NCI-H1048 (cell line): Measurements from ENCODE around the gene SLC44A3.

ENCODE experiments used
- DNase-seq: peaks from one replicate; lab custom pipeline; 2025; lab: John Stamatoyannopoulos, UW

Gene SLC44A3

DNA sequence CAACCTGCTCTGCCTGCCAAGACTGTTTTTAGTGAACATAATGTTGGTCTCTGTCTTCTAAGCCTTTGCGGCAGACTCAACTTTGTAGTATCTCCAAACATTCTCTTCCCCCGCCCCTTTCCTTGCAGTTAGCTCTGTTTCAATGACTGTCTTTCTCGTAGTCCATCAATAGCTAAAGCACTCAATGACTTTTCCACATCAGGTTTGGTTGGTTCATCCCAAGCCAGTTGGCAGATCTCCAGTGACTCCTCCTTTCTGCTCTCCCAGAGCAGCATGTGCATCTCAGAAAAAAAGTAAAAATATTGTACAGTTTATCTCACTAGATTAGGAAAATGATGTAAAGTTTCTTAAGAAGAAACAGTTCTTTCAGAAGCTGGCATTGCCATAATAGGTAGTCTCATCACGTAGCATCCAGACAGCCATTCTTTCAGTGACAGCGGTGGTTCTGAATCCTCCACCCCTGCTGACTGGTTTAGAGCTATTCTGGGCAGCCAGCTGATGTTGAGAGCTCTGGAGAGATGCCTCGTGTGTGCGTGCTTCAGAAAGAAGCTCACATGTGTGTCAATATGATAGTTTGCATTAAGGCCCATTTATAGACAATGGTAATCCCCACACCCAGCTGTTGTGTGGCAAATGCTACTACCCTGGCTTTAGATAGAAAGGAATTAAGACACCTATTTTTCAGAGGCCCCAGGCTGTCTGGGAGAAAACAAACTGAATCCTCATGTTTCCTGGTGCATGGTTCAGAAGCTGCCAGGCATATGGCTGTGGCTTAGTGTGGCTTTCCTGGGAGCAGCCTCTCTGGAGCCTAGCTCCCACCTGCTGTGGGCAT is 53.6 kb downstream of the SLC44A3 start:
- DNase-seq, result no peak

- no peak for DNase-seq
Observed at GRCh38 chr1:94874423-94874822, 54.3 kb downstream of the SLC44A3 start.

GRCh38 chr1:94875794-94876193 is 55.6 kb downstream of the SLC44A3 start:
- no peak for DNase-seq

DNA sequence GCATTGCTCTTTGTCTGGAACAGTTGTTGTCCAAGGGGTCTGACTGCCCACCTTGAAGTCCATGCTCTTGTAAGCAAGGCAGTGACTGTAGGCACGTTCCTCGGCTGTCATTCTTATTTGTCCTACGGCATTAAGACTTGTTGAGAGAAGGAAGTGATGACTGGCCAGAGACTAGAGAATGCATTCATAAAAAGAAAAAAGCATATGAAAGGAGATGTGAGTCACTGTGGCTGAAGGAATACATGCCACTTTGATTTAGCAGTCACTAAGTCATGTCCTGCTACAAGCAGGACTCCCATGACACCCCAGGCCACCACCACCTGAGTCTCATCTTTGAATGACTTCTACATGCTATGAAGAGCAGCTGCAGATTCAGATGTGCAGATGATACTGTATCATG is 56.2 kb downstream of the SLC44A3 start:
- no peak for DNase-seq

DNA sequence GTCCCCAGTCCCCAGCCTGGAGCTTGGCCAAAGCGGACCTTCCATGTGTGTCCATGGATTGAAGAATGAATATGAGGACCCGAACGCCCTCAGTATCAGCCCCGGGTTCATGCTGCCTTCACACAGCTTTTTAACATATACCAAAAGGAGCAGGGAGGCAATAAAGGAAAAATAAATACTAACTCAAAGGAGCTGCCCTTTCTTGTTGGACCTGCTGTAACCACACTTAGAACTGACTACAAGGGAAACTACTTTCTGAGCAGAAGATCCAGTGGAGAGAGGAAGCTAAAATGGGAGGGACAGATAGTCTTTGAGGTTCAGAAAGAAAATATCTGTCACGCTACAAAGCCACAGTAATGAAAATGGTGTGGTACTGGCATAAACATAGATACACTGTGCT is 58.2 kb downstream of the SLC44A3 start:
- no peak for DNase-seq

DNA sequence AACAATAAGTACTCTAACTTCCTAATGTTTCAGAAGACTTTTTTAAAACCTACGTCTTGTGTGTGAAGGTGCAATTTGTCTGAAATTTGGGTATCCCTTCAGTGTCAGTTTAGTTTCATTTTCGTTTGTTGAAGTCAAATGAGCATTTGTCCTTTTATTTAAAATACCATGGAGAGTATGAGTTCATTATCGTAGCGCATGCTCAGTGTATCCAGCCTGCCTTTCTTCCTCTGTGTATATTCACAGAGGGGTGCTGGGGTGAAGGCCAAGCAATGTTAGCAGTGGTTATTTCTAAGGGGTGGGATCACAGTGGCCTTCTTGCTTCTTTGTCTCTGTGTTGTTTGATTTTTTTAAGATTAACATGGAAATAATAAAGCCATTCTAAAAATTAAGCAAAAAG is 63.5 kb downstream of the SLC44A3 start:
- DNase-seq, result no peak

- no peak for DNase-seq
Observed at GRCh38 chr1:94884106-94884505, 63.9 kb downstream of the SLC44A3 start.

GRCh38 chr1:94884507-94884906 is 64.3 kb downstream of the SLC44A3 start:
- DNase-seq, result no peak

GRCh38 chr1:94886361-94886760 is 66.2 kb downstream of the SLC44A3 start:
- no peak for DNase-seq

GRCh38 chr1:94887106-94887505 is 66.9 kb downstream of the SLC44A3 start:
- no peak for DNase-seq

DNA sequence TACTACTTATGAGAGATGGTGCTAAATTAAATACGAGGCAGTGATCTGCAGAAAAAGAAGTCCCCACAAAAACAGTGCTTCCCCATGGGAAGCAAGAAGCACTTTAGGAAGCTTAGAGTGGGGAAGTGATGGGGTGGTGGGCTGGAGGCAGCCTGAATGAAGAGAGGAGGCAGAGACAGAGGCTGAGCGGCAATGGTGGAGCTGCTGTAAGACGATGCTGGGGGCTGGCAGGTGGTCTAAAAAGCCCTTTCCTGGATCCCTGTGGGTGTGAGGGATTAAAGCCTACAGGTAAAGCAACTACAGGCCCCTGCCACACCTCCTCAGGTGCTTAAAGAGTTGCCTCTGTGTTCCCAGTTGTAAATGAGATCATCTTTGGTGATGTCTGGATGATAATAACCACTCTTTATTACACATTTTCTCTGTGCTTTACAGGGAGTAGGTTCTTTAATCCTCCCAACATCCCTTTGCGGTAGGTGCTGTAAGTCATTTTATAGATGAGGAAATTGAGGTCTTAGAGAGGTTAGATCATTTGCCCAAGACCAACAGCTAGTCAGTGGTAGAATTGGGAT is 67.5 kb downstream of the SLC44A3 start:
- DNase-seq, result no peak

- DNase-seq, result no peak
Observed at GRCh38 chr1:94888201-94888600, 68.0 kb downstream of the SLC44A3 start.

GRCh38 chr1:94892604-94893254 is 72.6 kb downstream of the SLC44A3 start:
- no peak for DNase-seq

DNA sequence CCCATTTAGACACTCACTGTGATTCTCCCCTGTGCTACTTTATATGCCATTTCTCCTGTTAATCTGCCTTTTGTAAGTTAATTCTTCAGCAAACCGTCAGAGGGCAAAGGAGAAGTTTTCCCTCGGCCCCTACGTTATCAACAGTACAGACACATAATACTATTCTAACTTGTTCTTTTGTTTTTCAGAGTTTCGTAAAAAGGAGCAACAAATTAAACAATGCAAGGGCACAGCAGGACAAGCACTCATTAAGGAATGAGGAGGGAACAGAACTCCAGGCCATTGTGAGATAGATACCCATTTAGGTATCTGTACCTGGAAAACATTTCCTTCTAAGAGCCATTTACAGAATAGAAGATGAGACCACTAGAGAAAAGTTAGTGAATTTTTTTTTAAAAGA is 74.5 kb downstream of the SLC44A3 start:
- no peak for DNase-seq

- DNase-seq, result no peak
Observed at GRCh38 chr1:94895518-94895917, 75.4 kb downstream of the SLC44A3 start.

GRCh38 chr1:94898491-94899385 is 78.6 kb downstream of the SLC44A3 start:
- DNase-seq, result no peak

DNA sequence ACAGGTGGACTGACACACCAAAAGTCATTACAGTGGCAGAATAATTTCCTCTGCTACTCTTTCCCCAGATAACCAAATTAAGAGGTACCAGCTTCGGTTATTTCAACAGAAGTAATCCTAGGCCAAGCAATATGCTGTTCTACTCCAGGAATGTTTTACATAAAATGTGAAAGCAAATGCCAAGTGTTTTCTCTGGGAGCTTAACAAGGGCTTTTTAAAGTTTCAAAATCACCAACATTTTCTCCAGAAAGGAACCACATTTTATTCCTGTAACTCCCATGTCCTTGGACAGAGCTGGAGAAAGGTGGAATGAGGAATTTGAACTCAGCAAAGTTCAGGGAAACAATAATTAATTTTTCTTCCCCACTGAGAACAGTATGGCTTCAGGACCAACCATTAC is 79.6 kb downstream of the SLC44A3 start:
- no peak for DNase-seq

DNA sequence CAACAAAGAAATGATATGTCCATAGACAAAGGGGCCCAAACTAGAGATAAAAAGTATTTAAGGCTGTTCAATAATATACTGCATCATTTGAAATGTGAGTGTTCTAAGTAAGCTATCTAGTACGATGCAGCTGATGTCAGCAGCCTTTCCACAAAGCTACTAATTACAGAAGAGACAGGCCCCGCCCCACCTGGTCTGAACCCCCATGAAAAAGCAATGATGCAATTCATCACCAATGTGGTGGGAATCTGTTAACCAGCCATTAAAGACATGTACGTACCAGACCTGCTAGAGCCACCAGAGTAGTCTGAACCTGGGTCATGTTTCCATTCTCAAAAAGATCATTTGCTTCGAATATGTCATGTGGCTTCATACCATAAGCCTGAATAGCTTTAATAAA is 81.7 kb downstream of the SLC44A3 start:
- no peak for DNase-seq

DNA sequence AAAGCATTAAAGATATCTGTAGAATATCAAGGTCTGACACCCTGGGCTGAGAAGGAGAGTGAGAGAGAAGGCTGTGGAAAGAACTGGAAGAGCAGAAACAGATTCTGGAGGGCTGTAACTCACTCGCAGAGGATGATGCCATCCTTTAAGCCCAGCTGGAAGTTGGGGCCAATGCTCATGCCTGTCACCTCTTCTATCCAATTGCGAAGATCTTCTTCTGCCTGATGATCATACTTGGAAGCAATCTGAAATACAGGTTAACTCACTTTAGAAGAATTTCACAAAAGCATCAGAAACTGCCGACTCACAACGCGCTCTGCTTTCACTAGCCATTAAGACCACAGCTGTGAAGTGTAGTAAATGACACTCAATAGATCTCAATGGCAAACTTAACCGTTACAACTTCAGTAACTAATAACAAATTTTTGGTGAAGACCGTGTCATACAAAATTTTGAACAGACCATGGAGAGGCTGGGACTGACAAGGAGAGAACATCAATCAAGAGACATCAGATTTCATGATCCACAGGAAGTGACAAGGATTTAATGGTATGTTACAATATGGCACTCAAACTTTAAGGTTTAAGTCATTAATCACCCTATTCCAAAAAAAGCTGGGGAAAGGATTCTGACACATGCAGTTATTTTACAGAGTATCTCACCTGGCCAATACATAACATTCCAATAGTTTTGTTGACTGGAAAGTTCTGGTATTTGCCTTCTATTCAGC is 83.3 kb downstream of the SLC44A3 start:
- DNase-seq, result no peak

DNA sequence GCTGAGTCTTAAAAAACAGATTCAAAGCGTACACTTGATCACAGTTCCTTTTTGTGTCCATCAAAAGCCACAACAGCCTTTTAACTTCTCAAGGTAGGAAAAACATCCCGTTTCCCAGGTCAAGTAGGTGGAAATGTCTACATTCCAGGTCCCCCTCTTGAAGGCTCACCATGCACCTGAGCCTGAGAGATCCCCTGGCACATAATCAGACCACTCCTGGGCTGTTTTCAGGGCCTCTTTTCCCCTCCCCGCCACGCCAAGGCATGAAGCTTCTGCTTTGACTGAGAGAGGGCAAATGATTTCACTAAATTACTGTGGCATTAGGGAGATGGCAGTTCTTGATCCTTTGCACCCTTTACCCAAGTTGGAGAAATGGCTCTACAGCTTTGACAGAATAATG is 85.0 kb downstream of the SLC44A3 start:
- DNase-seq, result no peak

GRCh38 chr1:94906382-94906781 is 86.2 kb downstream of the SLC44A3 start:
- DNase-seq, result no peak

- no peak for DNase-seq
Observed at GRCh38 chr1:94907136-94907535, 87.0 kb downstream of the SLC44A3 start.
